ENCODE results near the gene CFAP251.
"Not testable (repeated sequence)": the region's sequence is repeated elsewhere in the genome, so short reads cannot be mapped to it uniquely, and the experiment has no call there.

Gene CFAP251

DNA sequence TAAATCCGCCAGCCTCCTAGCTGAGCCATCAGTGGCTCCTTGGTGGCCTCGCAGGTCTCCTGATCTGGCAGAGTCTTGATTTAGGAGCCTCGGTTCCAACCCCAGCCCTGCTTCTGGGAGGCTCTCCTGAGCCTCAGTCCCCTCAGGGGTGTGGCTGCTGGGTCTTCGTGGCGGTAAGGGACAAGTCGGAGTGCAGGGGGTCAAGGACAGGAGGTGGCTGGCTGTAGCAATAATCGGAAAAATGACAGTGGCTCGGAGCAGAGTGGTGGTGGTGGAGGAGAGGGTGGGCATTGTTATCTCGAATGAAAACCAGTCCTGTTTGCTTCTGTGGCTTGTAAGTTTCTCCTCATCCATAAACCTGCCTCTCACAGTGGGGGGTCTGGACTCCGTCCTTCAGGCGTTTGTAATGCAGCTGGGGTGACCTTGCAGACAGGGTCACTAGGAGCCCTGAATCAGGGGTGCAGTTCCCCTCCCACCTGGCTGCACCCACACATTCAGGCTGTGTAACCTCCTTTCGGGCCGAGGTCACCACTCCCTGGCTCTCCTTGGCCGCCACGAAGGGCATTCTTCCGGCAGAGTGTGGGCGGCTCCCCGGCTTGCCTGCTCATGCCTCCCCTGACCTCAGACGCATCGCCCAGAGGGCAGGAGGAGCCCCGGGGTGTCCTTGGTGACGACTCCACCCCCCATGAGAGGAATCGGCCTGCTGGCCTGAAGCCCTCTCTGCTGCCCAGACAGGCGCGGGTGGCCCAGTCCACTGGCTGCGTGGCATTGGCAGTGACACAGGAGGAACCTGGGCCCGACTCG is 111.4 kb downstream of the CFAP251 start:
- no peak for DNase-seq

DNA sequence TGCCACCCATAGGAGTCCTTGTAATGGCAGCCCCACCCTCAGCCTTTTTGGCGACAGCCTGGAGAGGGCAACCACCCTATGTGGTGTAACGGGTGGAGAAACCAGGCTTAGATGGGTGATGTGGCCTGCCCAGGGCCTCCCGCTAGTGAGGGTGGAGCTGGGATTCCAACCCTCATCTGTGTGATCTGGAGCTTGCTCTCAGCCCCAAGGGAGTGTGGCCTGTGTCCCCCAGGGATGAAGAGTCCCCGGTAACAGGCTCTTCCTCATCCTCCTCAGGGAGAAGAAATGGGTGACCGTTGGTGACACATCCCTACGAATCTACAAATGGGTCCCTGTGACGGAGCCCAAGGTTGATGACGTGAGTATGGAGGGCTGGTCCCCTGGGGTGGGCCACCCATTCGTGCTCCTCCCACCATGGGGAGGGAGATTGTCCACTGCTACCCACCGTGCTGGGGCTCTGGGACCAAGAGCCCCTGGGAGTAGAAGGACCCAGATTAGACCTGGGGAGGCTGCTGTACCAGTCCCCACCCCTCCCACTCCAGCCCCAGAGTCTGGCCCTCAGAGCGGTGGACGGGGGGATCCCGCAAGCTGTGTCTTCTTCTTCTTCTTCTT is 112.1 kb downstream of the CFAP251 start:
- DNase-seq, result no peak

DNA sequence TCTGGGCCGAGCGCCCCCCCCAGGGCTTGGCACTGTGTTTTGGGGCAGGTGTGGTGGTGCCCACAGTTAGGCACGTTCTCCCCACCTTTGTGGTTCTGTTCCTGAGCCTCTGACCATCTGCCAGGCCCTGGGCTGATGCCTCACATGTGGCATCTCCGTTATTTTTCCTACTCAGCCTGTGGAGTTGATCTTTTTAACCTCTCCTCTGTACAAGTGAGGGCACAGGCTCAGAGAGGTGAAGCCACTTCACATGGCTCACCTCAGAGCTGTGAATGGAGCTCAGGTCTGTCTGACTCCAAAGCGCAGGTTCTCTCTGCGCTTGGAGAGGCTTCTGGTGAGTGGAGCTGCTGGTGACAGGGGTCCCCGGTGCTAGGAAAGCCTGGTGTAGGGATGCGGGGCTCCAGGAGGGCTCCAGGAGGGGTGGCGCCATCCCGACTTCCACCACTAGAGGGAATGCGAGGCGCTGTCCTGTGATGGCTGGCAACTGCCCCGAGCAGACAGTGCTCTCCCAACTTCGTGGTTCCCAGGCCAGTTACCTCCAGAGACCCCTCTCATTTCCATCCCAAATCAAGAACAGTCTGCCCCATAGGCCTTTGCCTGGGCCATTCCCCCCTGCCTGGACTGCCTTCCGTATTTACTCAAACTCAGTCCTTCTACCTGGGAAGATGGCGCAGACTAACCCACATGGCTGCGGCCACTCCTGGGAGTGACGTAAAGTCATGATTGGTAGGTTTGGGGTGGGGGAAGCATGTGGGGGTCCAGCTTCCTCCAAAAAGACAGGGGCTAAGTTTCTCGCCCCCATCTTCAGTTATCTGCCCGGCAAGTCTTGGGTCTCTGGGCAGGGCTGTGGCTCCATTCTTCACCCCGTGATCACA is 113.2 kb downstream of the CFAP251 start:
- peak; percentile 62 for DNase-seq

DNA sequence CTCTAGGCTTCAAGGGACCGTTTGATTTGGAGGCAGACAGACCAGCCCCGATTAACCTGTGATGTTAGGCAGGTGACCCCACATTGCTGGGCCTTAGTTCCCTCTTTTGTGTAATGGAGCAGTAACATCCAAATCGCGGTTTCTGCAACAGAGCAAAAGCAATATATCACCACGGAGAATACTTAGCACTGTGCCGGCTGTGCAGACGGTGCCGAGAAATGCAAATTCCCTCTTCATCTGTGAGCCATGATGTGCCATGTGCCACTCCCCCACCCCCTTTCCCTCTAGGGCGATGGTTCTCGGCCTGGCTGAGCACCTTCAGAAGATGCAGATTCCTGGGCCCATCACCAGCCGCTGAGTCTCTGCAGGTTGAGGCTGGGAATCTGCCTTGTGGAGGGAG is 114.2 kb downstream of the CFAP251 start:
- no peak for DNase-seq

DNA sequence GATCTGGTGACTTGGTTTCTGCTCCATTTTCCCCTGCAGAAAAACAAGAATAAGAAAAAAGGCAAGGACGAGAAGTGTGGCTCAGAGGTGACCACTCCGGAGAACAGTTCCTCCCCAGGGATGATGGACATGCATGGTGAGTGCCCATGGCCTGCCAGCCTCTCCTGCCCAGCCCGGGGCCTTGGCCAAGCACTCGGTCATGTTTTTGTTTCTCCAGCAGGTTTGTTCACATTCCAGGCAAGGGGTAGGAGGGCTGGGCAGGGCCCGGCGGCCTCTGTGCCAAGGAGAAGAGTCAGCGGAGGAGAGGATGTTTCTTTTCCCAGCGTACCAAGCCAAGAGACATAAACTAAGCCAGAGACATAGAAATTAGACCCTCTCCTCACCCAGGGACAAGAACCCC is 116.9 kb downstream of the CFAP251 start:
- no peak for DNase-seq

DNA sequence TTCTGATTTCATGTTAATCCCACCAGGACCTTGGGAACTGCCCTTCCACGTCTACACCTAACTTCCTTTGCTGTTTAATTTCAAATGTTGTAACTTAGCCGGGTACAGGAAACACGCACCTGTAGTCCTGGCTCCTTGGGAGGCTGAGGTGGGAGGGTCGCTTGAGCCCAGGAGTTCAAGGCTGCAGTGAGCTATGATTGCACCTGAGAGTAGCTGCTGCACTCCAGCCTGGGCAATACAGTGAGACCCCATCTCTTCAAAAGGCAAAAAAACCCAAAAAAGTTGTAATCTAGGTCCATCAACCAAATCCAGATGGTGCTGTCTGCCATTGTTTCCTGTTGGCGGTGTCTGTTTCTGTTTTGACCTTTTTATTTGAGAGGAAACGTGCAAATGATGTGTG is 117.8 kb downstream of the CFAP251 start:
- no peak for DNase-seq

DNA sequence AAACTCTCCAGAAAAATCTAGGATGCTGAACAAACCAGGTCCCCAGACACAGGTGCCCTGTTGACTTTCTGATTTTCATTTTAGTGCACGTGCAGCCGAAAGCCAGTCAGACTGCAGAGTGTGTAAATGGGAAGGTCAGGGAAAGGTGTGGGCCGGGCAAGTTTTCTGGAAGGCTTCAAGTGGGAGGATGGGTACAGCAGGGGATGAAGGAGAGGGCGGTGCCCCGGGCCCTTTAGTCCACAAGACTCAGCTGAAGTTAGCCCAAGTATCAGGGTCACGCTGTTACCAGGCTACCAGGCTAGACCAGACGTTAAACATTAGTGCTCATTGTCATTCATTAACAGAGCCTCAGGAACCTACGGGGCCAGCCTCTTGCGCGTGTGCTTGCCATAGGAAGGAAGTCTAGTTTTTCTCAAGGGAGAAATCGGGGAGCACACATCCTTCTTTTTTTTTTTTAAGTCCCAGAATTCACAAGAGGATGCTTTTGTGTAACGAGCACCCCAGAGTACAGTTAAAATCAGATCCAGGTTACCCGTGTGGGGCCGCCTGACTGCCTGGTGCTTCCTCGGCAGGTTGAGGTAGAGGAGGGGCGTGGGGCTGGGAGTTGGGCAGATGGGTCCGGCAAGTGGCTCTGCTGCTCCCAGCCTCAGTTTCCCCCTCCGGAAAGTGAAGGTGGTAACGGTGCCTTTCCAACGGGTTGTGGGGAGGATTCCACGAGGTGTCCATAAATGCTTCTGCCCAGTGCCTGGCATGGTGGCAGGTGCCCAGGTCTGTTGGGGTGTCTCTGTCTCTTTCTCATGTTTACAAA is 122.4 kb downstream of the CFAP251 start:
- no peak for DNase-seq

DNA sequence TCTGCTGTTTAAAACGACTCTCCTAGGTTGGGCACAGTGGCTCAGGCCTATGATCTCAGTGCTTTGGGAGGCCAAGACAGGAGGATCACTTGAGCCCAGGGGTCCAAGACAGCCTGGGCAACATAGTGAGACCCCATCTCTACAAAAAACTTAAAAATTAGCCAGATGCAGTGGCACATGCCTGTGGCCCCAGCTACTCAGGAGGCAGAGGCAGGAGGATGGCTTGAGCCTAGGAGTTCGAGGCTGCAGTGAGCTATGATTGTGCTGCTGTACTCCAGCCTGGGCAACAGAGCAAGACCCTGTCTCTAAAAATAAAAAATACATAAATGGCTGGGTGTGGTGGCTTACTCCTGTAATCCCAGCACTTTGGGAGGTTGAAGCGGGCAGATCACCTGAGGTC is 123.1 kb downstream of the CFAP251 start:
- not testable (repeated sequence) for DNase-seq

DNA sequence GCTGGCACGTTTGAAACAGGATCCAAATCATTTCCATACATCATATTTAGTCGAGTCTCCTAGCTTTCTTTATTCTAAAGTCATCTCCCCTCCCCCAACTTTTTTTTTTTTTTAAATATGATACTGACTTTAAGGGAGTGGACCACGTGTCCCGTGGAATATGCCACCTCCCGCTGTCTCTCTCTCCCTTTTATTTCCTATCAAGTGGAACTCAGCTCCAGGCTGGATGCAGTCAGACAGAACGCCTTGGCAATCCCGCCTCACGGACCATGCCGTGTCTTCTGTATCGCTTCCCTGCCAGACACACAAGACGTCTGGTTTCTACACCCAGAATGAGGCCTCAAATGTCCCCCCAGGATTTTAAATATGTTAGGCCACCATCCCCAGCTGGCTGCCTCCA is 124.5 kb downstream of the CFAP251 start:
- no peak for DNase-seq

DNA sequence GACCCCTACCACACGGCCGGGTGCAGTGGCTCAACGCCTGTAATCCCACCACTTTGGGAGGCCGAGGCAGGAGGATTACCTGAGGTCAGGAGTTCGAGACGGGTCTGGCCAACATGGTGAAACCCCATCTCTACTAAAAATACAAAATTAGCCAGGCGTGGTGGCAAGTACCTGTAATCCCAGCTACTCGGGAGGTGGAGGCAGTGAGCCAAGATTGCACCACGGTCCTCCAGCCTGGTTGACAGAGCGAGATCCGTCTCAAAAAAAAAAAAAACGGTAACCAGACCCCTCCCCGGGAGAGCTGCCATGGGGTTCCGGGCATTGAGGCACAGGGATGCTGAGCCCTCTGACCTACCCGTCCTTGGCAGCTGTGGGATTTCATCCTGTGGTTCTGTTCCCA is 125.1 kb downstream of the CFAP251 start:
- DNase-seq, result no peak

DNA sequence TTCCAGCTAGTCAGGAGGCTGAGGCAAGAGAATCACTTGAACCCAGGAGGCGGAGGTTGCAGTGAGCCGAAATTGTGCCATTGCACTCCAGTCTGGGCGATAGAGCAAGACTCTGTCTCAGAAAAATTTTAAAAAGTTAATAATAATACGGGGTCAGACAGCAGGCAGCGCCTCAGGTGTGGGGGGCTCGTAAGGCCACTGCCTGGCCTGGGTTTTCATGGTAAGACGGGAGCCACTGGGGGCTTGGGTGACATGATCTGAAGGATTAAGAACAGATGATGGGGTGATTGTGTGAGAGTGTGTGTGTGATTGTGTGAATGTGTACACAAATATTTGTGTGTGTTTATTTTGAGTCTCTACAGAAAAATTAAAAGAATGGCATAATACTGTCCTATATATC is 126.9 kb downstream of the CFAP251 start:
- DNase-seq, result no peak

DNA sequence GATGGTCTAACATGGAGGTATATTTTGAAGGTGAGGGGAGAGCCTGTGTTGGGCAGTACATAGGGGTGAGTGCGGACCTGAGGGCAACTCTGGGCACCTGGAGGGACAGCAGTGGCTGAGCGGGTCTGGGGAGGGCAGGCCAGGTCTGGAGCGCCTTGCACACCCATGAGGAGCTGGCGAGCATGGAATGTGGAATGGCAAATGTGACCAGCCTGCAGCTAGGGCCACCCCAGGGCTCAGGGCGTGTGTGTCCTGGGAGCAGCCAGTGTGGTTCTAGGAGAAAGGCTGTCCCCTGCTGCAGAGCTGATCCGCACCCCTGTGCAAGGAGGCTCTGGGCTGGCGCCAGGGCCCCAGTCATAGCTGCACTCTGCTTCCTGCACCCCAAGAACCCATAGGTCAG is 127.8 kb downstream of the CFAP251 start:
- DNase-seq, result no peak

DNA sequence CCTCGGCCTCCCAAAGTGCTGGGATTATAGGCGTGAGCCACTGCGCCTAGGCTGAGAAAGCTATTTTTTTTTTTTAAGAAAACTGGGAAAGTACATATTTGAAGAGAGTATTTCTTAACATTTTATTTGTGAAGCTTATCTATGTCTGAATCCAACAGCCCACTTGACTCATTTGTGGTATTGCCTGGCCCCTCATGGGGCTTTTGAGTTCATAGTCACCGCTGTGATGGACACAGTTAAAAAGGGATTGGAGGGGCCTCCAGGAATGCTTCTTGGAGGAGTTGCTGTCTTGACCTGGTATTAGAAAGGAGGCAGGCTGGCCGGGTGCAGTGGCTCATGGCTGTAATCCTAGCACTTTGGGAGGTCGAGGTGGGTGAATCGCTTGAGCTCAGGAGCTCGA is 129.8 kb downstream of the CFAP251 start:
- no peak for DNase-seq

DNA sequence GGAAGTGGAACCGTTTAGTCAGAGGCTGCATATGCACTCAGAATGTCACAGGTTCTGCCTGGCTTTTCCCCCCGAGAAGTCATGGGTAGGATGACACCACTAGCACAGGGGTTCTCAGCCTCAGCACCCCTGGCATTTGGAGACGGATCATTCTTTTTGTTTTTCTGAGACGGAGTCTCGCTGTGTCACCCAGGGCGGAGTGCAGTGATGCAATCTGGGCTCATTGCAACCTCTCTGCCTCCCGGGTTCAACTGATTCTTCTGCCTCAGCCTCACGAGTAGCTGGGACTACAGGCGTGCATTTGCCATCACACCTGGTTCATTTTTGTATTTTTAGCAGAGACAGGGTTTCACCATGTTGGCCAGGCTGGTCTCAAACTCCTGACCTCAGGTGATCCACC is 131.4 kb downstream of the CFAP251 start:
- no peak for DNase-seq

DNA sequence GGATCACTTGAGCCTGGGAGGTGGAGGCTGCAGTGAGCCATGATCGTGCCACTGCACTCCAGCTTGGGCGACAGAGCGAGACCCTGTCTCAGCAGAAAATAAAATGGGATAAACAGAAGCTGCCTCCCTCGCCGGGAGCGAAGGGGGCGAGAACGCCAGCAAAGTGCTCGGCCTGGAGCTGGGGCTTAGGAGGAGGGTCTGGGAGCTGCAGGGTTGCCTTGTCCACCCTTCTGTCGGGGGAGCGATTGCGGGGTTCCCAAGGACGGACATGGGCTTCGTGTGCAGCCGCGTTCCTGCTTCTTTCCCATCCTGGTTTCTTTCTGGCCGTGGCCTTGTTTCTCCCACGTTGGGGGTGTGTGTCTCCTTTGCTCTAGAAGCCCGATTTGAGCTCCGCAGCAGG is 132.3 kb downstream of the CFAP251 start:
- no peak for DNase-seq

DNA sequence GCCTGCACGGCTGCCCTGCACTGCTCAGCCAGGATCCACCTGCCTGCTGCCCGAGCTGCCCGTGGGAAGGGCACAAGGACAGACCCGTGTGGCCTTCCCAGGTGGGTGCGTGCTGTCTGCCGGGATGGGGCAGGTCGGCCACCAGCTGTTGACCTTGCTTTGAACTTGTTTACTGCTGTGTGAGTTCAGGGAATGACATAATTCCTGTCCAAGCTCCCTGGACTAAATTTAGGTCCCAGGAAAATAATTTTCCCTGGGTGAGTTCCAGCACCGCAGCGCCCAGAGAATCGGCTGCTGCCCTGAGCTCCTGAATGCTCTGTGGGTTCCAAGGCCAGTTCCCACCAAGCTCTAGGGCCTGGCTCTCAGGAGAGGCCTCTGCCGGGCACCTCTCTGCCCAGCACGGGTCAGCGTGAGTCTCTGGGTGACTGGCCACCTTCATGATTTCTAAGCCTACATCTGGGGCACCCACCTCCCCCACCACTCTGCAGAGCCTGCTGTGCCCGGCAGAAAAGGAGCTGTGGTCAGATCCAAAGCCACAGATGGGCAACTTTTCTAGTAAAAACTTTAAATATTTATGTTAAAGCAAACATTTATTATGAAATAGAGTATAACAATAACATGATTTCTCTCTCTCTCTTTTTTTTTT is 133.0 kb downstream of the CFAP251 start:
- DNase-seq, result no peak

DNA sequence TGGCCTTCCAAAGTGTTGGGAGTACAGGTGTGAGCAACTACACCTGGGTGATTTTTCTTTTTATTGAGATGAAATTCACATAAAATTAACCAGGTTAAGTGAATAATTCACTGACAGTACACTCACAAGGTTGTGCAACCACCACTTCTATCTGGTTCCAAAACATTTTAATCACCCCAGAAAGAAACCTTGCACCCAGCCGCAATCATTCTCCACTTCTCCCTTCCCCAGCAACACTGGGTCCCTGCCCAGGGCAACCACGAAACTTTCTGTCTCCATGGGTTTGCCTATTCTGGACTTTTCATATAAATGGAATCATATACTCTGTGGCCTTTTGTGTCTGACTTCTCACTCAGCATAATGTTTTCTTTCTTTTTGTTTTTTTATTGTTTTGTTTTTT is 133.9 kb downstream of the CFAP251 start:
- DNase-seq, result no peak
